GM19372 (cell line): ENCODE data around the gene WDR47.
A peak's percentile ranks its signal among the peaks of the same experiment; 100 is the strongest.
"Not testable (repeated sequence)": the region's sequence is repeated elsewhere in the genome, so short reads cannot be mapped to it uniquely, and the experiment has no call there.

ENCODE experiments used
- ATAC-seq: cut with Tn5 transposase; IDR thresholded peaks from one replicate; pipeline ENCODE4 v1.9.1; 2021; ENCODE audit warnings: mild to moderate bottlenecking, low read depth, moderate library complexity; ENCODE audit not compliant: unreplicated experiment

The WDR47 gene

GRCh38 chr1:108969346-108969745, 72.6 kb downstream of the WDR47 start:
- no peak for ATAC-seq

GRCh38 chr1:108963052-108963686, 78.7 kb downstream of the WDR47 start, which contains the start of gene CLCC1:
TSS of gene CLCC1 (minus strand) at chr1:108963484. CDS start at chr1:108950437, 13,047 bp downstream.
- peak; percentile 92 for ATAC-seq

GRCh38 chr1:108962681-108963051, 79.2 kb downstream of the WDR47 start:
- ATAC-seq: no peak

GRCh38 chr1:108961752-108962486, 80.0 kb downstream of the WDR47 start:
- ATAC-seq: no peak

- no peak for ATAC-seq
Observed at GRCh38 chr1:108961198-108961597, 80.7 kb downstream of the WDR47 start.

GRCh38 chr1:108960719-108961118, 81.2 kb downstream of the WDR47 start:
- ATAC-seq: no peak

GRCh38 chr1:108957888-108958287, 84.0 kb downstream of the WDR47 start:
- ATAC-seq: no peak

GRCh38 chr1:108955881-108956280, 86.0 kb downstream of the WDR47 start:
- ATAC-seq: no peak

- no peak for ATAC-seq
Observed at GRCh38 chr1:108955111-108955510, 86.8 kb downstream of the WDR47 start.

GRCh38 chr1:108953452-108953851, 88.5 kb downstream of the WDR47 start:
- no peak for ATAC-seq

GRCh38 chr1:108951242-108951641, 90.7 kb downstream of the WDR47 start:
- ATAC-seq: no peak

- no peak for ATAC-seq
Observed at GRCh38 chr1:108949044-108949443, 92.9 kb downstream of the WDR47 start.

- ATAC-seq: no peak
Observed at GRCh38 chr1:108947871-108948525, 93.9 kb downstream of the WDR47 start.

GRCh38 chr1:108936170-108936569, 105.7 kb downstream of the WDR47 start:
- ATAC-seq: no peak

- ATAC-seq: no peak
Observed at GRCh38 chr1:108933944-108934343, 108.0 kb downstream of the WDR47 start.

- ATAC-seq: not testable (repeated sequence)
Observed at GRCh38 chr1:108927565-108927964, 114.3 kb downstream of the WDR47 start.

- ATAC-seq: no peak
Observed at GRCh38 chr1:108925920-108926319, 116.0 kb downstream of the WDR47 start.
